DND-41 (cell line): ENCODE data around the gene WBP2NL.

ENCODE experiments used
- CTCF ChIP-seq: IDR thresholded peaks from 2 replicates; pipeline ENCODE4 v1.5.1; 2012; ENCODE audit warnings: borderline replicate concordance, low read length, moderate library complexity, mild to moderate bottlenecking; ENCODE audit not compliant: poor library complexity, severe bottlenecking; ENCODE audit errors: extremely low read depth
- EZH2 ChIP-seq: IDR thresholded peaks from 3 replicates; pipeline ENCODE4 v1.6.1; 2012; ENCODE audit warnings: borderline replicate concordance, low read depth, mild to moderate bottlenecking, moderate library complexity, low read length, inconsistent platforms; ENCODE audit not compliant: severe bottlenecking

GRCh38 chr22:41969110-41969646, 29.4 kb upstream of the WBP2NL start, which contains the start of gene SEPTIN3:
- TF ChIP-seq CTCF (no peak), EZH2 (no peak)
